Mucosa of stomach (tissue), 1 donor: Measurements from ENCODE around the gene KRTAP20-1.

ENCODE experiments used
- H3K27me3 ChIP-seq: one replicate; pipeline ENCODE4 v1.7.0; 2013; ENCODE audit warnings: mild to moderate bottlenecking, low read length; ENCODE audit not compliant: control insufficient read depth, insufficient read depth
- H3K36me3 ChIP-seq: one replicate; pipeline ENCODE4 v1.7.0; 2013; ENCODE audit warnings: low read length; ENCODE audit not compliant: control insufficient read depth, insufficient read depth
- H3K4me1 ChIP-seq: one replicate; pipeline ENCODE4 v1.7.0; 2013; ENCODE audit warnings: mild to moderate bottlenecking, low read length; ENCODE audit not compliant: control insufficient read depth, insufficient read depth
- H3K4me3 ChIP-seq: one replicate; pipeline ENCODE4 v1.7.0; 2013; ENCODE audit warnings: low read length
- H3K9ac ChIP-seq: one replicate; pipeline ENCODE4 v1.7.0; 2013; ENCODE audit warnings: mild to moderate bottlenecking, low read length, moderate library complexity
- H3K9me3 ChIP-seq: one replicate; pipeline ENCODE4 v1.7.0; 2013; ENCODE audit warnings: mild to moderate bottlenecking, low read length, moderate library complexity; ENCODE audit not compliant: control insufficient read depth
- donor health status: Pancreatic carcinoma.

The KRTAP20-1 gene

DNA sequence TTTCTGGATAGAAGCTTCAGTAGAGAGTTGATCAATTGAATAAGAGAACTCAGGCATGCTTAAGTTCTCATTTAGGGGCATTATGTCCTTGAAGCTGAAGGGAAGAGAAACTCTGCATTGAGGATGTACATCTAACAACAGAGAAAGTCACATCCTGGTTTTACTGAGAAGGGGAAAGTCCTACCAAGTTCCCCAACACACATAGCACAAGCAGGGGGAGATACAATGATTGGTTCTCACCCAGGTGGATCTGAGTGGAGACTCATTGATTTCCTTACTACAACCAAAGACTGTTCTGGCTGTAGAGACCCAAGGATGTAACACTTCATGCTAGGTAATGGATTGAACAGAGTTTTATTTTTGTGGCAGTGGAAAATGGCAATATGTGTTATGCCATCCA is 1.0 kb upstream of the KRTAP20-1 start:
- H3K4me3 ChIP-seq, result no peak overlapping the region
- no peaks in the 10 kb centered on the region for H3K36me3 ChIP-seq
- H3K4me1 ChIP-seq, result no peaks in the 10 kb centered on the region
- H3K9ac ChIP-seq, result no peak overlapping the region
- H3K9me3 ChIP-seq, result no peaks in the 10 kb centered on the region
- no peaks in the 10 kb centered on the region for H3K27me3 ChIP-seq

DNA sequence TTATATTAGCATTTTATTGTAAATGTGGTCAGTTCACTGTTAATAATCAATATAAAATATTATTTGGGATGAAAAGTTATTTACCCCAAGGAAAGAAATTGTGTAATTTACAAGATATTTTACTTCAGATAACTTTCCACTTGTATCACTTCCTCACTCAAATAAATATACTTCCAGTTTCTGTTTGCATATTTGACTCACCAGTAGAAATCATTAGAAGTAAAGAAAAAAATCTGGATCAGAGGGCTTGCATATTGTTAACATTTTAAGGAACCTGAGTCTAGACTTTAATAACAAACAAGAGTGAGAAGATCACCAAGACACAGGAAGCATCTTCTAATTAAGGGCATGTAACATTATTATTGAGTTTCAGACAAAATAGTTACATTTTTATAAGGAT is 3.9 kb downstream of the KRTAP20-1 start:
- H3K4me1 ChIP-seq, result no peaks in the 10 kb centered on the region
- H3K27me3 ChIP-seq, result no peaks in the 10 kb centered on the region
- no peaks in the 10 kb centered on the region for H3K36me3 ChIP-seq
- H3K9me3 ChIP-seq, result no peaks in the 10 kb centered on the region
- no peak overlapping the region for H3K4me3 ChIP-seq
- no peak overlapping the region for H3K9ac ChIP-seq

DNA sequence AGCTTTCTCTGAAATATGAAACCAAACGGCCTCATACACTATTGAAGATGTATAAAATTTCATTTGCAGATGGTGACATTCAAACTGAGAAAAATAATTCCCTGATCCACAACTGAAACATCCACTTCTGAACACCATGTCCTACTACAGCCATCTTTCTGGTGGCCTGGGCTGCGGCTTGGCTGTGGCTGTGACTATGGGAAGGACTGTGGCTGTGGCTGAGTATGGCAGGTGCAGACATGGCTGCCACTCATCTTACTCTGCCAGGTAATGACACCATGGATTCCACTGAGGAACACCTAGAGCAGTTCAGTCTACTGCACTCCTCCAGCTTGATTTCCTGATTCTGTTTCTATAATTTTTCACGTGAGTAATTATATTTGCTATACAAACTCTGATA is 4.3 kb downstream of the KRTAP20-1 start, which contains the start of gene KRTAP20-4:
TSS of gene KRTAP20-4 (plus strand) at position 106 of the 400 bp plus-strand sequence.
- Histone ChIP-seq H3K36me3 (no peaks in the 10 kb centered on the region), H3K9ac (no peak within 1 kb of the TSS), H3K4me1 (no peaks in the 10 kb centered on the region), H3K9me3 (no peaks in the 10 kb centered on the region), H3K4me3 (no peak within 1 kb of the TSS), H3K27me3 (no peaks in the 10 kb centered on the region)

DNA sequence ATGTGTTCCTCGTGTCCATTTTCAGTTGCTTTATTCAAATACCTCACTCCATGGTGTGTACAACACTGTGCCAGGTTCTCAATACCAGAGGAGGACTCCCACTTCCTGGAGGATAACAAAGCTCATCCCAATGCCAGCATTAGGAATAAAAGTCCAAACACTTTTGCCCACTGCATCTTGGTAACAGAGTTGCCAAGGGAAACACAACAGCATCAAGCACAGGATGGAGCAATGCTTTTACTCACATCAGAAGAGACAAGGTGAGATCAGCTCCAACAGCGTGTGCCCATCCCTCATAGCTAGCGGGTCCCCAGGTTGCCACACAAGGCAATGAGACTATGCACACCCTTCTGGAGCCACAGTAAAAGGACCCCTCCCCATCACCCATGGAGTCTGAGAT is 7.1 kb downstream of the KRTAP20-1 start:
- H3K9me3 ChIP-seq, result no peaks in the 10 kb centered on the region
- H3K9ac ChIP-seq, result no peak overlapping the region
- no peaks in the 10 kb centered on the region for H3K27me3 ChIP-seq
- no peaks in the 10 kb centered on the region for H3K36me3 ChIP-seq
- no peak overlapping the region for H3K4me3 ChIP-seq
- no peaks in the 10 kb centered on the region for H3K4me1 ChIP-seq

DNA sequence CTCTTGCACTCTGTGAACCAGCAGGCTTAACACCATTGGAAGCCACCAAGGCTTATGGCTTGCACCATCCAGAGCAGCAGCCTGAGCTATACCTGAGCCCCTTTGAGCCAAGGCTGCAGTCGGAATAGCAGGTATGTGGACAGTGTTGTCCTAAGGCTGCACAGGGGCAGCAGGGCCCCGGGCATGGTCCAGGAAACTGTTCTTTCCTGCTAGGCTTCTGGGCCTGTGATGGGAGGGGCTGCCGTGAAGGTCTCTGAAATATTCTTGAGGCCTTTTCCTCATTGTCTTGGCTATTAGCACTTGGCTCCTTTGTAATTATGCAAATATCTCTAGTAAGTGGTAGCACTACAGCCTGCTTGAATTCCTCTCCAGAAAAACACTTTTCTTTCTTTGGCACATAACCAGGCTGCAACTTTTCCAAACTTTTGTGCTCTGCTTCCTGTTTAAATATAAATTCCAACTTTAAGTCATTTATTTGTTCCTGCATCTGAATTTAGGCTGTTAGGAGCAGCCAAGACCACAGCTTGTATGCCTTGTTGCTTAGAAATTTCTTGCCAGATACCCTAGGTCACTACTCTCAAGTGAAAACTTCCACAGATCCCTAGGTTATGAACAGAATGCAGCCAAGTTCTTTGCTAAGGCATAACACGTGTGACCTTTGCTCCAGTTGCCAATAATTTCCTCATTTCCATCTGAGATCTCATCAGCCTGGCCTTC is 9.4 kb downstream of the KRTAP20-1 start:
- H3K9ac ChIP-seq, result no peak overlapping the region
- H3K36me3 ChIP-seq, result no peaks in the 10 kb centered on the region
- no peaks in the 10 kb centered on the region for H3K27me3 ChIP-seq
- H3K4me1 ChIP-seq, result no peaks in the 10 kb centered on the region
- H3K4me3 ChIP-seq, result no peak overlapping the region
- H3K9me3 ChIP-seq, result no peaks in the 10 kb centered on the region

DNA sequence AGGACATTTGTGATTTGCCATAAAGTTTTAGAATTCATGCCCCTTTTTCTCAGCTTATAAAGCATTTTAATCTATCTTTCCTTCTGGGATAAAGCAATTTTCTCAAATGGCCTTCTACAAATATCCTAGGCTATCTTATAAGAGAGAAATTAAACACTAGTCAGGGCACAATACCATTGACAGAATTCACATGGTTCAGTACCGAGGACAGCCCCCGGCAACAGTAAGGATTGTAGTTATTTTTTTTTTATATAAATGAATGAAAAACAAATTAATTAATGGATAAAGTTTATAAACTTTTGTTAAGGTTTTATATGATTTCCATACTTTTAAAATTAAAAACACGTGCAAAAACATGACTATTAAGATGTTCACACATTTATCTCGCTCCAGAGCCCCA is 11.9 kb downstream of the KRTAP20-1 start:
- H3K9ac ChIP-seq, result no peak overlapping the region

DNA sequence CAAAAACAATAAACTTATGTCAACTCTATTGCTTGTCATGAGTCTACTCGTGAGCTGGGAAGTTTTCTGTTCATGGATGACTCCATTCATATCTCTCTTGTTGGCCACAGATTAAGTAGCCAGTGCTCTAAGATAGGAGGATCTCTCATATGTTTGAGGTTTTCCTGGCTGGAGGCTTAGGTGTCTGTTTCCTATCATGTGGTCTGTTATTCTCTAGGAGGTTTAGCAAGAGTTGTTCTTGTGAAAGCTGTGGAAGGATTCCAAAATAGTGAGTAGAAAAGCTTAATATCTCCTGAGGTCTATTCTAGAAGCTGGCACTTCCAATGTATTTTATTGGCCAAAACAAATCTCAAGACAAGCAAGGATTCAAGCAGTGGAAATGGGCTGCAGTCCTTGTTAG is 13.0 kb downstream of the KRTAP20-1 start:
- Histone ChIP-seq H3K36me3 (no peaks in the 10 kb centered on the region), H3K4me1 (no peaks in the 10 kb centered on the region), H3K9me3 (no peaks in the 10 kb centered on the region), H3K4me3 (no peak overlapping the region), H3K9ac (no peak overlapping the region), H3K27me3 (no peaks in the 10 kb centered on the region)

More for the DNA sequence above, 11.9 kb downstream of the KRTAP20-1 start:
- H3K36me3 ChIP-seq, result no peaks in the 10 kb centered on the region
- H3K4me1 ChIP-seq, result no peaks in the 10 kb centered on the region
- no peak overlapping the region for H3K4me3 ChIP-seq
- no peaks in the 10 kb centered on the region for H3K27me3 ChIP-seq
- H3K9me3 ChIP-seq, result no peaks in the 10 kb centered on the region

DNA sequence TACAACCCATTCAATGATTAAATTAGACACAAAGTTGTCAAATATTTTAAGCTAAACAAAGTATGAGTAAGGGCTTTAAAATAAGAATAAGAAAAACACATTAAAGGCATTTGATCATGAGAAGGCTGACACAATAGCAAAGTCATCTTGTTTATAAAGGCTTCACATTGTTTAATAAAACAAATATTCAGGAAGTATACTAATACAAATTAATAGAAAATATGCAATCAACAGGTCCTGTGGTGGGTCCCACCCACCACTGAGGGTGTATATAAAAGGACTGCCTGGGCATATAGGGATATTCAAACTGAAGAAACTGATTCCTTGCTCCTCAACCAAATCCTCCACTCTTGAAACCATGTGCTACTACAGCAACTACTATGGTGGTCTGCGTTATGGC is 18.7 kb downstream of the KRTAP20-1 start, which contains the start of gene KRTAP20-2:
TSS of gene KRTAP20-2 (plus strand) at position 301 of the 400 bp plus-strand sequence. CDS start at position 359, 58 bp downstream.
- H3K4me1 ChIP-seq, result no peaks in the 10 kb centered on the region
- no peak within 1 kb of the TSS for H3K9ac ChIP-seq
- no peaks in the 10 kb centered on the region for H3K9me3 ChIP-seq
- H3K36me3 ChIP-seq, result no peaks in the 10 kb centered on the region
- H3K4me3 ChIP-seq, result no peak within 1 kb of the TSS
- no peaks in the 10 kb centered on the region for H3K27me3 ChIP-seq

DNA sequence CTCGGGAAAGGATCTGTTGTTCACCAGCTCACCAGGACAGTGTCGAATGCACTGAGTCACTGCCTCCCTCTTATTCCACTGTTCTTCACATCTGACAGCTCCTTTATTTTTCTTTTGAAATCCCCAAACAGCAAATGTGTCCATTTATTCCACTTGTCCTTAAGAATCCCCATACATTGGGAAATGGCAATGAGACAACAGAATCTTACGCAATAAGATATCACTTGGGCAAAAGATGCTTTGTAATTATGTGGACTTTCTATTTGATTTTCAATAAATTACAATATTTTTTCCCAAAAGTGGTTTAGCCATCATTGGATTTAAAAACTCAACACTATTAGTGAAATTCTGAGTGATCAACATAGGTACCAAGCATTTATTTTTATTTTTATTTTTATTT is 22.5 kb downstream of the KRTAP20-1 start:
- Histone ChIP-seq H3K27me3 (no peaks in the 10 kb centered on the region), H3K4me1 (no peaks in the 10 kb centered on the region), H3K9ac (no peak overlapping the region), H3K4me3 (no peak overlapping the region), H3K9me3 (no peaks in the 10 kb centered on the region), H3K36me3 (no peaks in the 10 kb centered on the region)

DNA sequence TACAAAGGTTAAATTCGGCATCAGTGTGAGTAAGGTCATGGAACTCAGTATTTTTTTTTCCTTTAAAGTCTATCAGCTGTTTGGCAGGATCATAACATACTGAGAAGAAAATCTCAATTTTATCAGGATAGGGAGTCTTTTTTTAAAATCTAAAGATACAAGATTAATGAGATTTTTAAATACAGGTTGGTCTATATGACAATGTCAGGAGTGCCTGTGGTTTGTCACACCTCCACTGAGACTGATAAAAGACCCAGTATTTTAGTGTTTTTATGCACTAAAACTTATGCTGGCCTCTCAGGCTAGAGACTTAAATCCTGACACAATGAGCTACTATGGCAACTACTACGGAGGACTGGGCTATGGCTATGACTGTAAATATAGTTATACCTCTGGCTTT is 26.3 kb downstream of the KRTAP20-1 start, which contains the start of gene KRTAP20-3:
TSS of gene KRTAP20-3 (plus strand) at position 301 of the 400 bp plus-strand sequence.
- Histone ChIP-seq H3K9me3 (no peaks in the 10 kb centered on the region), H3K27me3 (no peaks in the 10 kb centered on the region)

DNA sequence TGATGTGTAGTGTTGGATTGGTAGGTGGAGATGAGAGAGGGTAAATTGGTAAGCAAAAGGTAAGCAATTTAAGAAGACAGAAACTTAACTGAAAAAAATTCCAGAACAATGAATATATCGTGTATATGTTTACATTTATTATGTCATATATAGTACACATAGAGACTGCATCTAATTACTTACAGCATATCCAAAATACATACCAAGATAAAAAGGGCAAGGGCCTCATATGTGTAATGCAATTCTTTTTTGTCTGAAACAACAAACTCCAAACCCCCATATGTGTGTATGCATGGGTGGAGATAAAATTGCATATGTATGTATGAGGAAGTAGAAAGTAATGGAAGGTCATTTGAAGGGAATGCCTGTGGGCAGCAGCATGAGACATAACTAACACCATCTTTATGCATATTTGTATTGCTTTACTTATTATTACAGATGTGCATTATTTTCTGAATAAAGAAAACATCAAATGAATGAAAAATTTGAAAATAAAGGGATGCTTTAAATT is 30.7 kb downstream of the KRTAP20-1 start:
- no peaks in the 10 kb centered on the region for H3K4me1 ChIP-seq
- no peak overlapping the region for H3K9ac ChIP-seq
- H3K27me3 ChIP-seq, result no peaks in the 10 kb centered on the region
- H3K4me3 ChIP-seq, result no peak overlapping the region
- H3K9me3 ChIP-seq, result no peaks in the 10 kb centered on the region
- H3K36me3 ChIP-seq, result no peaks in the 10 kb centered on the region

More for the DNA sequence above, 26.3 kb downstream of the KRTAP20-1 start, which contains the start of gene KRTAP20-3:
- H3K9ac ChIP-seq, result no peak within 1 kb of the TSS
- H3K36me3 ChIP-seq, result no peaks in the 10 kb centered on the region
- no peak within 1 kb of the TSS for H3K4me3 ChIP-seq
- H3K4me1 ChIP-seq, result no peaks in the 10 kb centered on the region

DNA sequence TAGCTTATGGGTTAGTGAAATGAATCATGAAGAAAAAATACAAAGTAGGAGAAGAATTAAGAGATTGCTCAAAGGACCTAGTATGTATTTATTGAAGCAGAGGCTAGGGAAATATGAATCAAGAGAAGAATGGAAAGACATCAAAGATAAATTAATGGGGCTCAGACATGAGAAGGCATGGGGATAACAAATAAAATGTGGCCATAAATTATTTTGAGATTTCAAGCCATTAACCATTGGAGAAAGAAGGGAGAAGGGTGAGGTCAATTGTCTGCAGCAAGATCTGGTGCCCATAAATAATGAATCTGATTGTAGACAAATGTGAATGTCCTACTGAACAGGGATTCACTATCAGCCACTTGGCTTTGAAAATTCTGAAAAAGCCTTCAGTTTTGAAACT is 36.7 kb downstream of the KRTAP20-1 start:
- Histone ChIP-seq H3K27me3 (no peaks in the 10 kb centered on the region), H3K4me3 (no peak overlapping the region), H3K9me3 (no peaks in the 10 kb centered on the region), H3K36me3 (no peaks in the 10 kb centered on the region), H3K9ac (no peak overlapping the region), H3K4me1 (no peaks in the 10 kb centered on the region)
